ENCODE measurements around the gene PCDHB1.
"Not testable (repeated sequence)": the region's sequence is repeated elsewhere in the genome, so short reads cannot be mapped to it uniquely, and the experiment has no call there.

The PCDHB1 gene

DNA sequence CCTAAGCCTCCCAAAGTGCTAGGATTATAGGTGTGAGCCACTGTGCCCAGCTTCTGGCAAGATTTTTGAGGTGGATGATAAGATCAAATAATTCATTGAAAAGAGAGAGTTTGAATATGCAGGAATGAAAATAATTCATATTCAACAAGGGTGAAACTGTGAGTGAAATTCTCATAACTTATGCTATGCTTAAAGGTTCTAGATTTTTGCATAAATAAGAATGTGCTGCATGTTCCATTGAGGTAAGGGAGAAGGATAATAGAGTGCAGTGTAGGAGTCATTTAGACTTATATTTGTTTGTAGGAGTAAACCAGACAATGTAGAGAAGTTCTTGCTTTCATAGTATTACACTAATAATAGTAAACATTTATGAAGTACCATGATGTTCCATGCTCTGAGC is 31.1 kb downstream of the PCDHB1 start:
- DNase-seq (ENCODE audit: low read depth in 2 of 2): no peak

DNA sequence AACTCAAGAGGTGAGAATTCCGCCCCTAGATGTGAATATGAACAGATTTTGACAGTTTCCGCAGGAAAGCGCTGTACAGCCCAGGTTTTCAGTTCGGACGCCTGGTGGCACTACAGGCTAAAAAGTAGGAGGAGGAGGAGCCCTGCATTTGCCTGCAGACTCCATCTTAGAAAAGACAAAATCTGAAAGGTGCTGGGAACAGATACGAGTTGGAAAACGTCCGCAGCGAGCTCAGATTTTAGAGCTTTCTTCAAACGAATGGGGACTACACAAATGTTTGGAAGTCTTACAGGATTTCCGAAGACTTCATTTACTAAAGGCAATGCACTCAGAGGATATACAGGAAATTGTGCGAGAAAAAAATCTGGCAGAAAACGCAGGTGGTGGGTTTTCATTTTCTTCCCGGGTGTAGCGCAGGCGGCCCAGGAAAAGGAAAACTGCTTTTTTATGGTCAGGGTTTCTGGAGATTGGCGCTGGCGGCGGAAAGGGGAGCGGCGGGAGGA is 33.4 kb downstream of the PCDHB1 start:
- DNase-seq (ENCODE audit: low read depth in 2 of 2): no peak

- no peak for DNase-seq (ENCODE audit: low read depth in 2 of 2)
Measured at GRCh38 chr5:141094481-141095262, 43.5 kb downstream of the PCDHB1 start, which contains the start of gene PCDHB2. PCDHB2 (plus strand) TSS chr5:141094615; CDS start chr5:141094791, 176 bp downstream.

DNA sequence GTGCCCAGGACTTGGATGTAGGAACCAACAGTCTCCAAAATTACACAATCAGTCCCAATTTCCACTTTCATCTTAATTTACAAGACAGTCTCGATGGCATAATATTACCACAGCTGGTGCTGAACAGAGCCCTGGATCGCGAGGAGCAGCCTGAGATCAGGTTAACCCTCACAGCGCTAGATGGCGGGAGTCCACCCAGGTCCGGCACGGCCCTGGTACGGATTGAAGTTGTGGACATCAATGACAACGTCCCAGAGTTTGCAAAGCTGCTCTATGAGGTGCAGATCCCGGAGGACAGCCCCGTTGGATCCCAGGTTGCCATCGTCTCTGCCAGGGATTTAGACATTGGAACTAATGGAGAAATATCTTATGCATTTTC is 44.1 kb downstream of the PCDHB1 start:
- DNase-seq (ENCODE audit: low read depth in 2 of 2): no peak

DNA sequence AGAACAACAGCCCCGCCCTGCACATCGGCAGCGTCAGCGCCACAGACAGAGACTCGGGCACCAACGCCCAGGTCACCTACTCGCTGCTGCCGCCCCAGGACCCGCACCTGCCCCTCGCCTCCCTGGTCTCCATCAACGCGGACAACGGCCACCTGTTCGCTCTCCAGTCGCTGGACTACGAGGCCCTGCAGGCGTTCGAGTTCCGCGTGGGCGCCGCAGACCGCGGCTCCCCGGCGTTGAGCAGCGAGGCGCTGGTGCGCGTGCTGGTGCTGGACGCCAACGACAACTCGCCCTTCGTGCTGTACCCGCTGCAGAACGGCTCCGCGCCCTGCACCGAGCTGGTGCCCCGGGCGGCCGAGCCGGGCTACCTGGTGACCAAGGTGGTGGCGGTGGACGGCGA is 45.0 kb downstream of the PCDHB1 start:
- not testable (repeated sequence) for DNase-seq (ENCODE audit: low read depth in 2 of 2)

DNA sequence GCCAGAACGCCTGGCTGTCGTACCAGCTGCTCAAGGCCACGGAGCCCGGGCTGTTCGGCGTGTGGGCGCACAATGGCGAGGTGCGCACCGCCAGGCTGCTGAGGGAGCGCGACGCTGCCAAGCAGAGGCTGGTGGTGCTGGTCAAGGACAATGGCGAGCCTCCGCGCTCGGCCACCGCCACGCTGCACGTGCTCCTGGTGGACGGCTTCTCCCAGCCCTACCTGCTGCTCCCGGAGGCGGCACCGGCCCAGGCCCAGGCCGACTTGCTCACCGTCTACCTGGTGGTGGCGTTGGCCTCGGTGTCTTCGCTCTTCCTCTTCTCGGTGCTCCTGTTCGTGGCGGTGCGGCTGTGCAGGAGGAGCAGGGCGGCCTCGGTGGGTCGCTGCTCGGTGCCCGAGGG is 45.4 kb downstream of the PCDHB1 start:
- DNase-seq (ENCODE audit: low read depth in 2 of 2): not testable (repeated sequence)

- no peak for DNase-seq (ENCODE audit: low read depth in 2 of 2)
Measured at GRCh38 chr5:141100243-141100805, 49.1 kb downstream of the PCDHB1 start, which contains the start of gene PCDHB3. PCDHB3 (plus strand) TSS chr5:141100473; CDS start chr5:141100650, 177 bp downstream.

- DNase-seq (ENCODE audit: low read depth in 2 of 2): no peak
Measured at GRCh38 chr5:141101059-141101458, 49.9 kb downstream of the PCDHB1 start.

DNA sequence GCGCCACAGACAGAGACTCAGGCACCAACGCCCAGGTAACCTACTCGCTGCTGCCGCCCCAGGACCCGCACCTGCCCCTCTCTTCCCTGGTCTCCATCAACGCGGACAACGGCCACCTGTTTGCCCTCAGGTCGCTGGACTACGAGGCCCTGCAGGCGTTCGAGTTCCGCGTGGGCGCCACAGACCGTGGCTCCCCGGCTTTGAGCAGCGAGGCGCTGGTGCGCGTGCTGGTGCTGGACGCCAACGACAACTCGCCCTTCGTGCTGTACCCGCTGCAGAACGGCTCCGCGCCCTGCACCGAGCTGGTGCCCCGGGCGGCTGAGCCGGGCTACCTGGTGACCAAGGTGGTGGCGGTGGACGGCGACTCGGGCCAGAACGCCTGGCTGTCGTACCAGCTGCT is 50.9 kb downstream of the PCDHB1 start:
- DNase-seq (ENCODE audit: low read depth in 2 of 2): not testable (repeated sequence)

DNA sequence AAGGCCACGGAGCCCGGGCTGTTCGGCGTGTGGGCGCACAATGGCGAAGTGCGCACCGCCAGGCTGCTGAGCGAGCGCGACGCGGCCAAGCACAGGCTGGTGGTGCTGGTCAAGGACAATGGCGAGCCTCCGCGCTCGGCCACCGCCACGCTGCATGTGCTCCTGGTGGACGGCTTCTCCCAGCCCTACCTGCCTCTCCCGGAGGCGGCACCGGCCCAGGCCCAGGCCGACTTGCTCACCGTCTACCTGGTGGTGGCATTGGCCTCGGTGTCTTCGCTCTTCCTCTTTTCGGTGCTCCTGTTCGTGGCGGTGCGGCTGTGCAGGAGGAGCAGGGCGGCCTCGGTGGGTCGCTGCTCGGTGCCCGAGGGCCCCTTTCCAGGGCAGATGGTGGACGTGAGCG is 51.3 kb downstream of the PCDHB1 start:
- DNase-seq (ENCODE audit: low read depth in 2 of 2): not testable (repeated sequence)

DNA sequence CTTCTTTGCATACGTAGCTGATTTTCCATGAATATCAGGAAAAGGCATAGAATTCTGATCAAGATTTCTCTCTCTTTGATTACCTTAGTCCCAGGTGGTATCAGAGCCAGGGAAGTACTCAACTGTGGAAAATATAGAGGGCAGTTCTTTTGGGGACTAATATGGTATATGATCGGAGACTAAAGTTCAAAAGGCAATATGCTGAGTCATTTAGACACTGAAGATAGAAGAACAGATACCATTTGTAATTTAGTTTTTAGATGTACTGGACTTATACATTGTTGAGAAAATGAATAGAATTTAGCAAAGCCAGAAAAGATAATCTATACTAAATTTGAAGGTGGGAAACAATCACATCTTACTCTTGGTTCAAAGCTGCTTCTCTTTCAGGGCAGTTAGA is 54.2 kb downstream of the PCDHB1 start:
- DNase-seq (ENCODE audit: low read depth in 2 of 2): no peak
